Neural cell (in vitro differentiated cells): ENCODE measurements around the gene SLC38A11. TPM values are rescaled to one million over a fixed set of nuclear protein-coding genes. Genes with fewer than 3 reads are reported as not detected.

Source experiments
- H2AFZ ChIP-seq: fragments of 200-600, 300-800 bp; sonication (generic), shearing (Covaris generic); 2 replicates; pipeline ENCODE4 v1.6.0; 2014; ENCODE audit warnings: low read depth, mild to moderate bottlenecking, antibody characterized with exemption, low read length, moderate library complexity
- H3F3A ChIP-seq: fragments of 200-600 bp; shearing (Covaris generic); 2 replicates; pipeline ENCODE4 v1.6.1; 2016; ENCODE audit warnings: mild to moderate bottlenecking, moderate library complexity, mixed read lengths, antibody characterized with exemption, low read length; ENCODE audit not compliant: insufficient read depth, poor library complexity, severe bottlenecking
- H3K27ac ChIP-seq: fragments of 200-600, 300-800 bp; sonication (generic), shearing (Covaris generic); 2 replicates; pipeline ENCODE4 v1.5.1; 2014; ENCODE audit warnings: mild to moderate bottlenecking, low read length, moderate library complexity
- H3K27me3 ChIP-seq: fragments of 300-800, 200-600 bp; sonication (generic), shearing (Covaris generic); 2 replicates; pipeline ENCODE4 v1.6.0; 2014; ENCODE audit warnings: mild to moderate bottlenecking, low read depth, low read length, moderate library complexity; ENCODE audit not compliant: insufficient read depth
- H3K36me3 ChIP-seq: fragments of 300-800, 200-600 bp; sonication (generic), shearing (Covaris generic); 2 replicates; pipeline ENCODE4 v1.5.1; 2014; ENCODE audit warnings: mild to moderate bottlenecking, antibody characterized with exemption, low read length, moderate library complexity; ENCODE audit not compliant: insufficient read depth
- H3K4me2 ChIP-seq: fragments of 300-800, 200-600 bp; sonication (generic), shearing (Covaris generic); 2 replicates; pipeline ENCODE4 v1.6.0; 2014; ENCODE audit warnings: mild to moderate bottlenecking, low read length
- H3K4me3 ChIP-seq: fragments of 300-800, 200-600 bp; sonication (generic), shearing (Covaris generic); 2 replicates; pipeline ENCODE4 v1.5.1; 2014; ENCODE audit warnings: mild to moderate bottlenecking, low read length, moderate library complexity
- H3K79me2 ChIP-seq: fragments of 200-600 bp; shearing (Covaris generic); replicated peaks from 2 replicates; pipeline ENCODE4 v1.6.0; 2014; ENCODE audit warnings: mild to moderate bottlenecking, low read length, moderate library complexity; ENCODE audit not compliant: insufficient read depth
- H3K9ac ChIP-seq: fragments of 300-800, 200-600 bp; sonication (generic), shearing (Covaris generic); 2 replicates; pipeline ENCODE4 v1.6.1; 2016; ENCODE audit warnings: mild to moderate bottlenecking, low read length, mixed read lengths
- H3K9me2 ChIP-seq: fragments of 200-600 bp; shearing (Covaris generic); 2 replicates; pipeline ENCODE4 v1.6.1; 2016; ENCODE audit warnings: mild to moderate bottlenecking, low read length, mixed read lengths; ENCODE audit not compliant: insufficient read depth
- H3K9me3 ChIP-seq: fragments of 200-600, 300-800 bp; sonication (generic), shearing (Covaris generic); 2 replicates; pipeline ENCODE4 v1.6.1; 2016; ENCODE audit warnings: mild to moderate bottlenecking, mixed run types, low read length, moderate library complexity, mixed read lengths
- H4K20me1 ChIP-seq: fragments of 200-600 bp; shearing (Covaris generic); 2 replicates; pipeline ENCODE4 v1.6.1; 2016; ENCODE audit warnings: mild to moderate bottlenecking, mixed run types; ENCODE audit not compliant: insufficient read depth
- EP300 ChIP-seq: fragments of 450-650 bp; conservative IDR thresholded peaks from 2 replicates; pipeline ENCODE4 v1.6.1; 2014; ENCODE audit warnings: antibody characterized with exemption, mild to moderate bottlenecking, moderate library complexity; ENCODE audit not compliant: poor library complexity, severe bottlenecking
- EZH2 ChIP-seq: fragments of 200-600, 300-800 bp; shearing (Covaris generic), sonication (generic); IDR thresholded peaks from 2 replicates; pipeline ENCODE4 v1.6.1; 2014; ENCODE audit warnings: antibody characterized with exemption, low read length, borderline replicate concordance, mild to moderate bottlenecking; ENCODE audit not compliant: insufficient read depth, poor library complexity, severe bottlenecking
- MXI1 ChIP-seq: fragments of 450-650 bp; conservative IDR thresholded peaks from 2 replicates; pipeline ENCODE4 v1.6.1; 2014; ENCODE audit warnings: antibody characterized with exemption, mild to moderate bottlenecking; ENCODE audit not compliant: poor library complexity, severe bottlenecking
- POLR2AphosphoS5 ChIP-seq: IDR thresholded peaks from 2 replicates; pipeline ENCODE4 v1.6.1; 2012
- RAD21 ChIP-seq: fragments of 450-650 bp; conservative IDR thresholded peaks from 2 replicates; pipeline ENCODE4 v1.6.1; 2014; ENCODE audit warnings: antibody characterized with exemption, mild to moderate bottlenecking, moderate library complexity
- SMC3 ChIP-seq: fragments of 450-650 bp; conservative IDR thresholded peaks from 2 replicates; pipeline ENCODE4 v1.6.1; 2014; ENCODE audit warnings: antibody characterized with exemption, mild to moderate bottlenecking, moderate library complexity; ENCODE audit not compliant: poor library complexity
- TAF1 ChIP-seq: IDR thresholded peaks from 2 replicates; pipeline ENCODE4 v1.6.1; 2012; ENCODE audit warnings: low read depth
- polyA plus RNA-seq: library from polyadenylated mRNA; depleted of rRNA; stranded (reverse); fragments of >200 nt; gene quantifications from 2 replicates; pipeline ENCODE4 v1.2.3, GENCODE V29; 2014
- small RNA-seq, 3 experiments: library from RNA; depleted of rRNA; stranded (forward); fragments of <200 nt; gene quantifications; one replicate each; pipeline ENCODE3, GENCODE V24; 2012
- TF ChIP-seq, protein P1 (sequence below): fragments of 450-650 bp; IDR thresholded peaks from 2 replicates; pipeline ENCODE4 v1.5.1; 2014; ENCODE audit warnings: antibody characterized with exemption, mild to moderate bottlenecking, moderate library complexity; ENCODE audit not compliant: poor library complexity, severe bottlenecking
- TF ChIP-seq, protein P2 (sequence below): IDR thresholded peaks from 2 replicates; pipeline ENCODE4 v1.6.1; 2012; ENCODE audit warnings: borderline replicate concordance

SLC38A11 gene
- polyA plus RNA-seq, 1 donor from 2014 or later, result not detected

DNA sequence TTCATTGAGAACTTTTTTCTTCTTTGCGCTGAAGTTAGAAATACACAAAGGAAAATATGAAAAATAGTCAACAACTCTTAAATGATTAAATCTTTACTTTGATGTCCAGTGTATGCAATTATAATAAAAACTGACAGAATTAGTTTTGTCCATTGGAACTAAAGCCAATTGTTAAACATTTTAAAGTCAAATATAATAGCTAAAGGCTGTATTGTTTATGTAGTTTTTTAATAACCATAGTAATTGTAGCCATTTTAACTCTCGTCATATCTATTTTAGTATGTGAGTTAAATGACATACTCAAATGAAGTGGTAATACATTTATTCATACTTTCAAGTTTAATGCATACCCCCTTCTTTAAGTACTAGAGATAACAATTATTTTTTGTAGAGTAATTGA, 109.0 kb downstream of the SLC38A11 start:
- no peak overlapping the region for H3K4me3 ChIP-seq
- TF ChIP-seq, protein P1, sequence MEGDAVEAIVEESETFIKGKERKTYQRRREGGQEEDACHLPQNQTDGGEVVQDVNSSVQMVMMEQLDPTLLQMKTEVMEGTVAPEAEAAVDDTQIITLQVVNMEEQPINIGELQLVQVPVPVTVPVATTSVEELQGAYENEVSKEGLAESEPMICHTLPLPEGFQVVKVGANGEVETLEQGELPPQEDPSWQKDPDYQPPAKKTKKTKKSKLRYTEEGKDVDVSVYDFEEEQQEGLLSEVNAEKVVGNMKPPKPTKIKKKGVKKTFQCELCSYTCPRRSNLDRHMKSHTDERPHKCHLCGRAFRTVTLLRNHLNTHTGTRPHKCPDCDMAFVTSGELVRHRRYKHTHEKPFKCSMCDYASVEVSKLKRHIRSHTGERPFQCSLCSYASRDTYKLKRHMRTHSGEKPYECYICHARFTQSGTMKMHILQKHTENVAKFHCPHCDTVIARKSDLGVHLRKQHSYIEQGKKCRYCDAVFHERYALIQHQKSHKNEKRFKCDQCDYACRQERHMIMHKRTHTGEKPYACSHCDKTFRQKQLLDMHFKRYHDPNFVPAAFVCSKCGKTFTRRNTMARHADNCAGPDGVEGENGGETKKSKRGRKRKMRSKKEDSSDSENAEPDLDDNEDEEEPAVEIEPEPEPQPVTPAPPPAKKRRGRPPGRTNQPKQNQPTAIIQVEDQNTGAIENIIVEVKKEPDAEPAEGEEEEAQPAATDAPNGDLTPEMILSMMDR, result no peak
- no peak for TF ChIP-seq RAD21
- no peak for TF ChIP-seq EP300
- TF ChIP-seq, protein P2, sequence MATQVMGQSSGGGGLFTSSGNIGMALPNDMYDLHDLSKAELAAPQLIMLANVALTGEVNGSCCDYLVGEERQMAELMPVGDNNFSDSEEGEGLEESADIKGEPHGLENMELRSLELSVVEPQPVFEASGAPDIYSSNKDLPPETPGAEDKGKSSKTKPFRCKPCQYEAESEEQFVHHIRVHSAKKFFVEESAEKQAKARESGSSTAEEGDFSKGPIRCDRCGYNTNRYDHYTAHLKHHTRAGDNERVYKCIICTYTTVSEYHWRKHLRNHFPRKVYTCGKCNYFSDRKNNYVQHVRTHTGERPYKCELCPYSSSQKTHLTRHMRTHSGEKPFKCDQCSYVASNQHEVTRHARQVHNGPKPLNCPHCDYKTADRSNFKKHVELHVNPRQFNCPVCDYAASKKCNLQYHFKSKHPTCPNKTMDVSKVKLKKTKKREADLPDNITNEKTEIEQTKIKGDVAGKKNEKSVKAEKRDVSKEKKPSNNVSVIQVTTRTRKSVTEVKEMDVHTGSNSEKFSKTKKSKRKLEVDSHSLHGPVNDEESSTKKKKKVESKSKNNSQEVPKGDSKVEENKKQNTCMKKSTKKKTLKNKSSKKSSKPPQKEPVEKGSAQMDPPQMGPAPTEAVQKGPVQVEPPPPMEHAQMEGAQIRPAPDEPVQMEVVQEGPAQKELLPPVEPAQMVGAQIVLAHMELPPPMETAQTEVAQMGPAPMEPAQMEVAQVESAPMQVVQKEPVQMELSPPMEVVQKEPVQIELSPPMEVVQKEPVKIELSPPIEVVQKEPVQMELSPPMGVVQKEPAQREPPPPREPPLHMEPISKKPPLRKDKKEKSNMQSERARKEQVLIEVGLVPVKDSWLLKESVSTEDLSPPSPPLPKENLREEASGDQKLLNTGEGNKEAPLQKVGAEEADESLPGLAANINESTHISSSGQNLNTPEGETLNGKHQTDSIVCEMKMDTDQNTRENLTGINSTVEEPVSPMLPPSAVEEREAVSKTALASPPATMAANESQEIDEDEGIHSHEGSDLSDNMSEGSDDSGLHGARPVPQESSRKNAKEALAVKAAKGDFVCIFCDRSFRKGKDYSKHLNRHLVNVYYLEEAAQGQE, result no peak
- no peak for TF ChIP-seq EZH2
- TF ChIP-seq POLR2AphosphoS5, result no peak
- no peak for TF ChIP-seq TAF1
- no peak for TF ChIP-seq SMC3
- TF ChIP-seq MXI1, result no peak
- no peaks in the 10 kb centered on the region for H3K36me3 ChIP-seq
- no peak overlapping the region for H2AFZ ChIP-seq
- no peaks in the 10 kb centered on the region for H3K9me2 ChIP-seq
- no peaks in the 10 kb centered on the region for H3K79me2 ChIP-seq
- H3K27me3 ChIP-seq, result peaks cover 8% of the 10 kb centered on the region
- no peaks in the 10 kb centered on the region for H4K20me1 ChIP-seq
- H3F3A ChIP-seq, result no peaks in the 10 kb centered on the region
- no peak overlapping the region for H3K4me2 ChIP-seq
- no peaks in the 10 kb centered on the region for H3K9me3 ChIP-seq
- H3K9ac ChIP-seq, result no peak overlapping the region
- no peak overlapping the region for H3K27ac ChIP-seq

Small RNA genes lying within 50 kb of the gene (small RNA-seq; reads per million reads assigned to genes)
- gene RNA5SP110, result 0 to 0.08 (median 0) reads per million in 3 experiments
- gene RNA5SP111, result 0 reads per million in 3 experiments

Other genes with a start within 250 kb of the SLC38A11 start
- gene COBLL1, start 113.7 kb downstream of the SLC38A11 start, polyA plus RNA-seq, result 0.11 TPM in 1 of 2 replicates, not detected in the other
- 153 and 161 TPM in 2 replicates for gene SCN3A, start 248.5 kb upstream of the SLC38A11 start, polyA plus RNA-seq